Retinal pigment epithelial cell (primary cell): ENCODE measurements around the gene ESPL1.
"Not testable (repeated sequence)": the region's sequence is repeated elsewhere in the genome, so short reads cannot be mapped to it uniquely, and the experiment has no call there.

Experiments
- DNase-seq: peaks from one replicate; pipeline ENCODE4 v3.0.0-alpha.2; 2010; ENCODE audit warnings: low read depth
- H3K4me3 ChIP-seq: 2 replicates; pipeline ENCODE4 v1.5.1; 2011; ENCODE audit warnings: mild to moderate bottlenecking, low read length, control low read depth, moderate library complexity
- CTCF ChIP-seq: conservative IDR thresholded peaks from 2 replicates; pipeline ENCODE4 v1.5.1; 2011; ENCODE audit warnings: low read depth, low read length, control low read depth, inconsistent platforms

ESPL1 gene

GRCh38 chr12:53324779-53325510 is 56.8 kb downstream of the ESPL1 start:
- peak overlapping the region; percentile 49 for H3K4me3 ChIP-seq
- DNase-seq, result no peak
- TF ChIP-seq CTCF, result peak; percentile 63

GRCh38 chr12:53325511-53326061 is 57.5 kb downstream of the ESPL1 start:
- DNase-seq, result no peak
- TF ChIP-seq CTCF, result no peak
- peak overlapping the region; percentile 49 for H3K4me3 ChIP-seq

- no peak for DNase-seq
- TF ChIP-seq CTCF, result no peak
- H3K4me3 ChIP-seq, result no peak overlapping the region
These were observed 58.5 kb downstream of the ESPL1 start for GRCh38 chr12:53326460-53327185.

GRCh38 chr12:53327435-53328042 is 59.4 kb downstream of the ESPL1 start:
- no peak overlapping the region for H3K4me3 ChIP-seq
- DNase-seq, result no peak
- peak; percentile 42 for TF ChIP-seq CTCF

GRCh38 chr12:53328043-53328435 is 59.9 kb downstream of the ESPL1 start:
- no peak for DNase-seq
- peak; percentile 13 for TF ChIP-seq CTCF
- H3K4me3 ChIP-seq, result no peak overlapping the region

- H3K4me3 ChIP-seq, result no peak overlapping the region
- TF ChIP-seq CTCF, result no peak
- DNase-seq, result no peak
These were observed 62.6 kb downstream of the ESPL1 start for GRCh38 chr12:53330671-53331070.

GRCh38 chr12:53332339-53332738 is 64.2 kb downstream of the ESPL1 start:
- H3K4me3 ChIP-seq, DNase-seq: not testable (repeated sequence)
